GM23338 (cell line): ENCODE results near the gene LATS2. TPM values are rescaled to one million over a fixed set of nuclear protein-coding genes. Genes with fewer than 3 reads are reported as not detected.

Source experiments
- CTCF ChIP-seq, 2 experiments: fragments of 200-600 bp in 1 of 2; sonication (generic) in 1 of 2; conservative IDR thresholded peaks; 2 replicates each; pipeline versions ENCODE4 v1.5.1 to v1.6.1; 2016 to 2017; ENCODE audit warnings: antibody characterized with exemption in 2 of 2, low read depth in 2 of 2, mild to moderate bottlenecking in 2 of 2, moderate library complexity in 1 of 2
- ETS1 ChIP-seq: IDR thresholded peaks from 2 replicates; pipeline ENCODE4 v1.6.1; 2016; ENCODE audit warnings: antibody characterized with exemption
- EZH2 ChIP-seq: fragments of 200-600 bp; sonication (generic); IDR thresholded peaks from one replicate; pipeline ENCODE4 v1.8.0; 2017; ENCODE audit warnings: antibody characterized with exemption, mild to moderate bottlenecking, low read depth; ENCODE audit not compliant: unreplicated experiment
- EZH2phosphoT487 ChIP-seq: fragments of 200-600 bp; sonication (generic); IDR thresholded peaks from one replicate; pipeline ENCODE4 v1.8.1; 2018; ENCODE audit warnings: antibody characterized with exemption; ENCODE audit not compliant: unreplicated experiment
- ZNF462 ChIP-seq: fragments of 250-450 bp; sonication (Bioruptor Pico); IDR thresholded peaks from 2 replicates; pipeline ENCODE4 v1.5.0; 2020; ENCODE audit warnings: mild to moderate bottlenecking, moderate library complexity
- polyA plus RNA-seq: library from polyadenylated mRNA; unstranded; fragments of >200 nt; fragmentation: Nextera tagmentation; extraction: Ambion mirVana; gene quantifications from 2 replicates; pipeline ENCODE4 v1.2.1, GENCODE V29; 2016
- total RNA-seq: library from RNA; depleted of rRNA; stranded (reverse); fragments of >200 nt; shearing (Covaris generic); gene quantifications from 2 replicates; pipeline ENCODE4 v1.2.3, GENCODE V29; 2014

Gene LATS2
- total and polyA plus RNA-seq, 2 experiments from 2014 or later = 10.5 to 25.4 TPM

GRCh38 chr13:20998649-20999415 lies 62.6 kb downstream of the LATS2 start (continued):
- TF ChIP-seq ZNF462 (CRISPR knock-in tag) (no peak), EZH2 (no peak), EZH2phosphoT487 (no peak), ETS1 (no peak), CTCF (conservative IDR thresholded peaks at IDR 0.05; ENCODE audit: low read depth in 2 of 2) (peak; percentile 22 to 41)
